ENCODE data around the gene SCIN.

SCIN gene

DNA sequence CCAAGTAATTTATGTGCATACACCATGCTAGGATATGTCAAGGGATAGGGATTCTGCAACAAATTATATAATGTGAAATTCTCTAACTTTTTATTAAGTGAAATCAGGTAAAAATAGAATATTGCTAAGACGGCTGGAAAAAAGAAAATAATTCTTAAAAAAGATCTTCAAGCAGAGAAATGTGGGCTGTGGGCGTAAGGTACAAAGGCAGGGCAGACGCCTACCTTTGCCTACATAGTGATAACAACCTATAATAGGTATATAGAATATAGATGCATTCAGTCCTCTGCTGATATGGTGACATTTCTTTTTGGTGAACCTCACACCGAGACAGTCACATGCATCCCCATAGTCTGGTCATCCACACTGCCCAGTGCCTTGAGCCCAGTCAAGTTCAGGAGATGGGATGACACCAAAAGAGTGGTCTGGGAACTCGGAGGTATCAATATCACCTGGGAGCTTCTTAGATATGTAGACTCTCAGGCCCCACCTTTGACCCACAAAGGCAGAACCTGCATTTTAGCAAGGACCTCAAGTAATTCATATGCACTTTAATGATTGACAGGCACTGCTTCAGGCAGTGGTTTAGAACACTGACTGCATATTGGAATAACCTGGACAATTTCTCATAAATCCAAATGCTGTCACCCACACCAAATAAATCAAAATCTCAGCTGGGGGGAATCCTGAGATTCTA, 59.4 kb downstream of the SCIN start:
- no peaks in the 10 kb centered on the region for H3K4me1 Mint-ChIP-seq
- peaks cover 31% of the 10 kb centered on the region for H3K27me3 Mint-ChIP-seq
- ATAC-seq (replicated peaks; ENCODE audit: extremely low read depth, poor library complexity, severe bottlenecking) = no peak

DNA sequence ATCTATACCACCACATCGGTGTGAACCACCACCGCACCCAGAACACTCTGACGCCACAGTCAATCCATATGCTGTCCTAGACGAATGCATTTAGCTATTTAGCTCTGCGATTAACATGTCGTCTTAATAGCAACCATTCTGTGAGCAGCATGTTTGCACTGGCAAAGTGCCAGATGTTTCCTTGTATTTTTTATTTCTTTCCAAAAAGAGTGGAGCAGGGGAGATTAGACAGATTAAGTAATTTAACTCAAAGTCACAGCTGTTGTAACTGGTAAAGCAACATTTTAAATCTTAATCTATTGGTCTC, 59.9 kb downstream of the SCIN start:
- ATAC-seq (replicated peaks; ENCODE audit: extremely low read depth, poor library complexity, severe bottlenecking) (no peak), DNase-seq (ENCODE audit: low spot score in 2 of 2) (no peak)
- H3K27me3 Mint-ChIP-seq = peaks cover 28% of the 10 kb centered on the region
- no peaks in the 10 kb centered on the region for H3K36me3 Mint-ChIP-seq (ENCODE audit: insufficient read depth)
- no peaks in the 10 kb centered on the region for H3K4me1 Mint-ChIP-seq
- H3K4me3 Mint-ChIP-seq = no peak overlapping the region
- no peak overlapping the region for H3K27ac Mint-ChIP-seq (ENCODE audit: low read depth)
- no peaks in the 10 kb centered on the region for H3K9me3 Mint-ChIP-seq

More for the DNA sequence above, 59.4 kb downstream of the SCIN start:
- DNase-seq (ENCODE audit: low spot score in 2 of 2) = no peak
- Mint-ChIP-seq H3K9me3 (no peaks in the 10 kb centered on the region), H3K4me3 (no peak overlapping the region), H3K36me3 (ENCODE audit: insufficient read depth) (no peaks in the 10 kb centered on the region), H3K27ac (ENCODE audit: low read depth) (no peak overlapping the region)

DNA sequence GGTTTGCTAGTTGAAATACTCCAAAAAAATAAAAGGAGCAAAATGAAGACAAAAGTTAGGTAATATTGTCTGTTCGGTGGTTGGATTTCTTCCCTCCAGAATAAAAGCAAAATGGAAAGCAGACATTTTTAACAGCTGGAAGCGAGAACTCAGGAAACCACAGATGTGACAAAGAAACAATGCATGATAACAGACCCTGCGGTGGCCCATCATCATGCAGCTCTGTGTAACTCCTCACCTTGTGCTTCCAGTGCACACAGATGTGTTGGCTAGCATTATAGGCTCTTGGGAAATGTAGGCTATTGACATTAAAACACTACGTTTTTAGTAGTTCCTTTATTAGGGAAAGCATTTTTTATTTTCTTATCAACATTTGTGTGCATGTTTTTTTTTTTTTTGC, 63.1 kb downstream of the SCIN start:
- no peaks in the 10 kb centered on the region for H3K27me3 Mint-ChIP-seq
- H3K27ac Mint-ChIP-seq (ENCODE audit: low read depth) = no peak overlapping the region
- no peak for ATAC-seq (replicated peaks; ENCODE audit: extremely low read depth, poor library complexity, severe bottlenecking)
- no peaks in the 10 kb centered on the region for H3K9me3 Mint-ChIP-seq
- no peak for DNase-seq (ENCODE audit: low spot score in 2 of 2)
- peaks cover 5% of the 10 kb centered on the region for H3K36me3 Mint-ChIP-seq (ENCODE audit: insufficient read depth)
- H3K4me1 Mint-ChIP-seq = peaks cover 15% of the 10 kb centered on the region
- H3K4me3 Mint-ChIP-seq = no peak overlapping the region

DNA sequence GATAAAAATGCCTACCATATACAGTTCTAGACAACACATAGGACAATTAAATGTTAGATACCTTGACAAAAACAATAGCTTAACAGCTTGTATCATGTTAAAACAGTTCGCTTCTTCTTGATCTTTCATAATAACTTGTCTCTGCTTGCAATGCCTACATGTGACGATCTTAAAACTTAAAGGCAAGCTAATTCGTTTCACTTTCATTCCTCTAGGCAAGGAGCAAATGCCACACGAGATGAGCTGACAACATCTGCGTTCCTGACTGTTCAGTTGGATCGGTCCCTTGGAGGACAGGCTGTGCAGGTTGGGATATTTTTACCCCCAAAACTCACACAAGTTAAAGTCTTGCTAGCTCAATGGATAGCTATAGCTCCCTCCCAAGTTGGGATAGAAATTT, 65.3 kb downstream of the SCIN start:
- H3K27me3 Mint-ChIP-seq = no peaks in the 10 kb centered on the region
- DNase-seq (ENCODE audit: low spot score in 2 of 2) = no peak
- H3K36me3 Mint-ChIP-seq (ENCODE audit: insufficient read depth) = peaks cover 5% of the 10 kb centered on the region
- H3K4me3 Mint-ChIP-seq = peak overlapping the region; percentile 74
- H3K27ac Mint-ChIP-seq (ENCODE audit: low read depth) = peak overlapping the region; percentile 44
- peaks cover 15% of the 10 kb centered on the region for H3K4me1 Mint-ChIP-seq
- no peaks in the 10 kb centered on the region for H3K9me3 Mint-ChIP-seq
- ATAC-seq (replicated peaks; ENCODE audit: extremely low read depth, poor library complexity, severe bottlenecking) = no peak

DNA sequence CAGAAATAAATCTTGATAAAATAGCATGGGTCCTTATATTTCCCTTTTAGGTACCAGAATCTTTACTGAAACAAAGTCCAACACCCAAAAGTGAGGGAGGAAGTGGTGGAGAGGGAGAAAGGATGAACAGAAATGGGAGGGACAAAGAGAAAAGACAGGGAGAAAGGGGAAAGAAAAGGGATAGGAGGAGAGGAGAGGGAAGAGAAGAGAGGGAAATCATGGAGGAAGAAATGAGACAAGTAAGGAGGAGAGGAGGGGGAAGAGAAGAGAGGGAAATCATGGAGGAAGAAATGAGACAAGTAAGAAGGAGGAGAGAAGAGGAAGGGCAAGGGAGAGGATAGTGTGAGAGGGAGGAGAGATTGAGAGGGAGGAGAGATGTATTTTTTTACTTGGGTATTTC, 66.8 kb downstream of the SCIN start:
- peaks cover 15% of the 10 kb centered on the region for H3K4me1 Mint-ChIP-seq
- H3K36me3 Mint-ChIP-seq (ENCODE audit: insufficient read depth) = peaks cover 5% of the 10 kb centered on the region
- peak overlapping the region; percentile 36 for H3K27ac Mint-ChIP-seq (ENCODE audit: low read depth)
- no peak overlapping the region for H3K4me3 Mint-ChIP-seq
- DNase-seq (ENCODE audit: low spot score in 2 of 2) = no peak
- H3K27me3 Mint-ChIP-seq = no peaks in the 10 kb centered on the region
- no peaks in the 10 kb centered on the region for H3K9me3 Mint-ChIP-seq
- ATAC-seq (replicated peaks; ENCODE audit: extremely low read depth, poor library complexity, severe bottlenecking) = no peak

DNA sequence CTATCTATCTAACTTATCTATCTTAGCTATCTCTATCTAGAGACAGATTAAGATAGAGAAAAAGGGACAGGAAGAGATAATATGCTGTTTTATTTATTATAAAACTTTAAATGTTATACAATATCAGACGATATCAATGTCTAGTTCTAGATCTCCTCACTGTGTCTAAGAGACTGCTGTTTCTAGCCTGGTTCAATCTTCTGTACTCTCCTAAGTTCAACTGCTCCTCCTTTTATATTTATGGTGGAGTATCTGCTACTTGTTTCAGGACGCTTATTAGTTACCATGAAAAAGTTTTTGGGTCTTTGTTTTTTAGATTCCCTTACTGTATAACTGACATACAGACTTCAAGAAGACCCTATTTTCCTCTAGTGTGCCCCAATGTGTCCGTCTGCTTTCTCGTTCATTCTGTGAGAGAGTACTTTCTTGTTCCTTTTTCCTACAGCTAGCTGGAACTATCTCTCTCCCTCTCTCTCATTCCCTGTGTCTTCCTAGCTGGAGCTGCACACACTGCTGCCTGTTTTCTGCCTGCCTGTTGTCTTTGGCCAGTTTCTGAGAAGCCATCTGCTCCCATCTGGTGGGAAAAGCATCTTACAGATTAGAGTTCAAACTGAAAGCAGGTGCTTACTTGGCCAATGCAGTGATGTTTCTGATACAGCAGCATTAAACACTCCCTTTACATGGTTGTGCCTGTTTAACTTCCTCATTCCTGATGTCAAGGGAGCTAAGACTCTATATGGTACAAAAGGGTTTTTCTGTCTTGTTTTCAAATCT, 67.5 kb downstream of the SCIN start:
- ATAC-seq (replicated peaks; ENCODE audit: extremely low read depth, poor library complexity, severe bottlenecking) (peak; percentile 52), DNase-seq (ENCODE audit: low spot score in 2 of 2) (no peak)
- peak overlapping the region; percentile 49 for H3K4me3 Mint-ChIP-seq
- peaks cover 5% of the 10 kb centered on the region for H3K36me3 Mint-ChIP-seq (ENCODE audit: insufficient read depth)
- peaks cover 15% of the 10 kb centered on the region for H3K4me1 Mint-ChIP-seq
- H3K27ac Mint-ChIP-seq (ENCODE audit: low read depth) = peak overlapping the region; percentile 36
- H3K27me3 Mint-ChIP-seq = no peaks in the 10 kb centered on the region
- no peaks in the 10 kb centered on the region for H3K9me3 Mint-ChIP-seq

DNA sequence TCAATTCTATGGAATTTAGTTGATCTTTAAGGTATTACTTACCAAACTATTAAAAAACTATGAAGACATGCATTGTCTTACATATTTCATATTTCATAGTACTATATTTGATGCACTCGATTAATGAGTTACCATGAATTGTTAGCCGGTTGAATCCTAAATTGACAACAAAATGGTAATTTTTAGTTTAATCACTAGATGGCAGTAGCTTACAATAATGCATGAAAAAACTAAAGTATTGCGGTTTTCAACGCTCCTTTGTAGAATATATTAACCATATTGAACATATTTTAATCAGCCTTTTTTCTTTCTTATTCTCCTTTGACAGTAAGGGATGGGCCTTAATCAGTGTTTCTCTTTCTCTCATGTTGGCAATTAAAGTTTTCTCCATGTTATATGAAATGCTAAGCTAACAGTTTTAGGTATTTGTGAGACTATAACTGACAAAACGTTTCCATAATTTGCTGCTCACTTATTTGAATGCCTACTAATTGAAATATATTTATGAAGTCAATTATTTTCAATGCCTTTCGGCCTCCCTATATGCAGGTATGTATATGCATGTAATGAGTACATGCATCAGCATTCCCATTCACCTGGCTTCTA, 68.4 kb downstream of the SCIN start:
- Mint-ChIP-seq H3K4me3 (no peak overlapping the region), H3K27ac (ENCODE audit: low read depth) (no peak overlapping the region), H3K4me1 (peaks cover 15% of the 10 kb centered on the region), H3K36me3 (ENCODE audit: insufficient read depth) (peaks cover 5% of the 10 kb centered on the region), H3K27me3 (no peaks in the 10 kb centered on the region), H3K9me3 (no peaks in the 10 kb centered on the region)
- DNase-seq (ENCODE audit: low spot score in 2 of 2) (no peak), ATAC-seq (replicated peaks; ENCODE audit: extremely low read depth, poor library complexity, severe bottlenecking) (peak; percentile 48)

DNA sequence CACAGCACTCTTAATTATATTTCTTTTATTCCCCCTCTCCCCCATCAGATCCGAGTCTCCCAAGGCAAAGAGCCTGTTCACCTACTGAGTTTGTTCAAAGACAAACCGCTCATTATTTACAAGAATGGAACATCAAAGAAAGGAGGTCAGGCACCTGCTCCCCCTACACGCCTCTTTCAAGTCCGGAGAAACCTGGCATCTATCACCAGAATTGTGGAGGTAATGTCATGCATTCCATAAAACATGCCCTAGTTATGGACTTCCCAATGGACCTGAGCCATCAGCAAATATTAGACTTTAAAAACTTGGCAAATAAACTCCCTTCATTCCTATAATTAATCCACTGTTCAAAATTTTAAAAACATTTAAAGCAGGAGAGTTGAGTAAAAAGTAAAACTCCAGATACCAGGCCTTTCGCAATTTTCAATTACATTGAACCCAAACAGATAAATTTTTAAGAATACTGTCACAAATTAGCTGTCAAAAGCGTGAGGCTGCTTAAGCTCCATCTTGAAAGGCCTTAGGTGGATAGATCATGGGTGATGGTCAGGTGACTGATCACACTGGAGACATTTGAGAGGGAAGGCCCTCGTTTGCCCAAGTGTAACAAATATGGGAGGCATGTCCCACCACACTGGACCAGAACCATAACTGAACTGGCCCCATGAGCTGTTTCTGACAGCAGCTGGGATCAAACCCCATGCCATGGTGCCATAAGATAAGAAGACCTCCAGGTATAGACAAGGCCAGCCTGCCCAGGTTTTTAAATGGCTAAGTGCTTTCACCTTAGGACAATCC, 70.0 kb downstream of the SCIN start:
- H3K4me3 Mint-ChIP-seq = no peak overlapping the region
- no peak for ATAC-seq (replicated peaks; ENCODE audit: extremely low read depth, poor library complexity, severe bottlenecking)
- no peaks in the 10 kb centered on the region for H3K9me3 Mint-ChIP-seq
- peaks cover 5% of the 10 kb centered on the region for H3K36me3 Mint-ChIP-seq (ENCODE audit: insufficient read depth)
- peaks cover 15% of the 10 kb centered on the region for H3K4me1 Mint-ChIP-seq
- DNase-seq (ENCODE audit: low spot score in 2 of 2) = no peak
- H3K27ac Mint-ChIP-seq (ENCODE audit: low read depth) = no peak overlapping the region
- no peaks in the 10 kb centered on the region for H3K27me3 Mint-ChIP-seq

DNA sequence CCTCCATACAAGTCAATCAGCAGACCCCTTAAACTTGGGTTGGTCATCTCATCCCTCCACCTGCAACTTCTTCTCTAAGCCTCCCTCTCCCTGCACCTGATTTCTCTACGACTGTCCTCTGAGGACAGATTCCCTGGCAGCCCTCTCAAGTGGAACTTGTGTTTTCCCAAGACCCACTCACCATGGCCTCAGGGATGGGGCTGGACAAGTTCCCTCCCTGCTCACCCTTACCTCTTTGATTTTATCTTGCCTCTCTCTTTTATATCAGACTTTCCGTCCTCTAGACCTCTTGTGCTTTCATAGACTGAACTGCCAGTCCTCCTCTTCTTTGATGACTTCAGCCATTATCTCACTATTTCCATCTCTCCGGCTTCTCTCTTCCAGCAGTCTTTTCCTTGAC, 70.7 kb downstream of the SCIN start:
- Mint-ChIP-seq H3K4me1 (peaks cover 9% of the 10 kb centered on the region), H3K4me3 (no peak overlapping the region), H3K9me3 (no peaks in the 10 kb centered on the region), H3K36me3 (ENCODE audit: insufficient read depth) (peaks cover 2% of the 10 kb centered on the region), H3K27ac (ENCODE audit: low read depth) (no peak overlapping the region), H3K27me3 (no peaks in the 10 kb centered on the region)
- ATAC-seq (replicated peaks; ENCODE audit: extremely low read depth, poor library complexity, severe bottlenecking) = no peak
- DNase-seq (ENCODE audit: low spot score in 2 of 2) = no peak

DNA sequence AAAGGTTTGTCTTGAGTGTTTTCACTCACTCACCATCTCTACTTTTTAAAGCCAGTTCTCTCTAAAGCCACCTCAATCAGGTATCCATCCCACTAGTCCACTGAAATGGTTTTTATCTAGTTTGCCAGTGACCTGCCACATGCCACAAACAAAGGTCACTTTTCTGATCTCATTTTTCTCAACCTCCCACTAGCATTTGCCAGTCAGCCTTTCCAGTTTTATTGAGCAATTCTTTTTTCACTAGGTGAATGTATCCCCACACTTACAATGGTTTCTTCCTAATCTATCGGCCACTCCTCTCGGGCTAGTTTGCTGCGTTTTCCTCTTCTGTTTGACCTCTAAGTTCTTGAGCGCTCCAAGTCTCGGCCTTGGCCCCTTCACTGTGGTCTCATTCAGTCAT, 72.0 kb downstream of the SCIN start:
- H3K4me1 Mint-ChIP-seq = peaks cover 6% of the 10 kb centered on the region
- H3K27ac Mint-ChIP-seq (ENCODE audit: low read depth) = no peak overlapping the region
- H3K9me3 Mint-ChIP-seq = no peaks in the 10 kb centered on the region
- DNase-seq (ENCODE audit: low spot score in 2 of 2) (no peak), ATAC-seq (replicated peaks; ENCODE audit: extremely low read depth, poor library complexity, severe bottlenecking) (no peak)
- no peaks in the 10 kb centered on the region for H3K36me3 Mint-ChIP-seq (ENCODE audit: insufficient read depth)
- no peak overlapping the region for H3K4me3 Mint-ChIP-seq
- H3K27me3 Mint-ChIP-seq = no peaks in the 10 kb centered on the region

DNA sequence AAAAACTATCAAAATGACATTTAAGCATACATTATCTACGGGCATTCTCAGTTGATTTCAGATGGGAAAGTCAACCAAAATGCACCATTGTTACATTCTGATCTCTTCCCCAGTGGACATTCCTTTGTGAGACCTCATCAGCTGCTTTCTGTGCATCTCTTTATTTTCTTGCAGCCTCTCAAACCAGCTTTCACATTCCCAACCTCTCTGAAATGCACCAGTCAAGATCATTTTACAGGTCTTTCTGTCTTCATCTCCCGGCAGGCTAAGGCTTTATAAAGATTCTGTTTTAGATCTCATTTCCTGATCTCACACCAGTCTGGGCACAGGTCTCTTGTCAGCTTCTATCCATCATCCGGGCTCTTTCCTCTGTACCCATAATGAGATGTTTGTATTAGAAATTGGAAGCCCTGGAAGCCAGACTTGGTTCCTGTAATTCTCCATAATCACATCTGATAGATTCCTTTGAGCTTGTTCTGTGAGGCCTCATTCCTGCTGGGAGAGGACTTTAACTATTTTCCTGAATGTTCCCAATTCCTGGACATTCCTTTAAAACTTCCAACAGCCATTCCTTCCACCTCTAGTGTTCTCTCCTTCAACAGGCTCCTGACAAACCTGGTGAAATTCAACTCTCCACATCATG, 72.6 kb downstream of the SCIN start:
- no peak for ATAC-seq (replicated peaks; ENCODE audit: extremely low read depth, poor library complexity, severe bottlenecking)
- no peaks in the 10 kb centered on the region for H3K9me3 Mint-ChIP-seq
- no peaks in the 10 kb centered on the region for H3K36me3 Mint-ChIP-seq (ENCODE audit: insufficient read depth)
- H3K4me3 Mint-ChIP-seq = no peak overlapping the region
- peaks cover 3% of the 10 kb centered on the region for H3K4me1 Mint-ChIP-seq
- DNase-seq (ENCODE audit: low spot score in 2 of 2) = no peak
- no peak overlapping the region for H3K27ac Mint-ChIP-seq (ENCODE audit: low read depth)
- H3K27me3 Mint-ChIP-seq = no peaks in the 10 kb centered on the region

DNA sequence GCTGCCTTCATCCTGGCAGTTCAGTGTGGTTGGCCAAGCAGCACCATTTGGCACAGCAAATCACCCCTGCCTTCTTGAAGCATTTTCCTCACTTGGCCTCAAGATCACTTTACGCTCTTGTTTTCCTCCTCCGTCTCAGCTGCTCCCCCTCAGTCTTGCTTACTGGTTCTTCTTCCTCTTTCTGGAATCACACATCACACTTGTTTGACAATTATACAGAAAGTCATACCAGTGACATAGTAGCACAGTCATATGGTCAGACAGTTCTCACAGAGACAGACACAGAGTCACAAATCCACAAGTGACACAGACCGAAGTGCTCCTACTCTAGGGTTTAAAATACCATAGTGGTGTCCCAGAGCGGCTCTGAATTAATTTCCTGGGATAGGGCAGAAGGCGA, 73.1 kb downstream of the SCIN start:
- Mint-ChIP-seq H3K27ac (ENCODE audit: low read depth) (no peak overlapping the region), H3K27me3 (no peaks in the 10 kb centered on the region), H3K36me3 (ENCODE audit: insufficient read depth) (no peaks in the 10 kb centered on the region), H3K9me3 (no peaks in the 10 kb centered on the region), H3K4me1 (no peaks in the 10 kb centered on the region), H3K4me3 (no peak overlapping the region)
- DNase-seq (ENCODE audit: low spot score in 2 of 2) (no peak), ATAC-seq (replicated peaks; ENCODE audit: extremely low read depth, poor library complexity, severe bottlenecking) (no peak)
